Measurements from ENCODE around the gene SETBP1.

SETBP1 gene

DNA sequence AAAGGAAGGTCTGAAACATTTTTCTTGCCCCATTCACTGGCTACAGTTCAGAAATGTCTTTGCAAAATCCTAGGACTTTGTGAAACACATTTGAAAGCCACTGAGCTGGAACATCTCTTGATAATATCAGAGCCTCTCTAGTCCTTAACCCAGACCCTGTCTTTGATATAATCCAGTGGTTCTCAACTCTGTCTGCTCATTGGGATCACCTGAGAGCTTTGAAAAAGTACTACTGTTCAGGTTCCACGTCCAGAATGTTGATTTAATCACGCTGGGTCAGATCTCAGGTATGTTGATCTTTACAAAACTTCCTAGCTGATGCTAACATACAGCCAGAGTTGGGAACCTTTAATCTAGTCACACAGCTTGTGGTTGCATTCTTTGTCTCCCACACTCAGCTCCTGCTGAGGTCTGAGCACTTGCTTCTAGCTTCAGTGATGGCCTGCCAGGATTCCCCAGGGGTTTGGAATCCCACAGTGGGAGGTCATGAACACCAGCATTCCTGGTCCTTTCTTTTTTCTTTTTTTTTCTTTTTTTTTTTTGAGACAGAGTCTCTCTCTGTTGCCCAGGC is 262.7 kb downstream of the SETBP1 start:
- peak; percentile 58 for DNase-seq (ENCODE audit: low read depth, low spot score)
- Histone ChIP-seq H3K4me1 (ENCODE audit: insufficient read depth, insufficient read length) (peaks cover 4% of the 10 kb centered on the region), H3K27me3 (ENCODE audit: insufficient read depth, insufficient read length) (no peaks in the 10 kb centered on the region), H3K9me3 (ENCODE audit: insufficient read depth, low read length) (no peaks in the 10 kb centered on the region), H3K36me3 (ENCODE audit: insufficient read depth, insufficient read length, low read length) (no peaks in the 10 kb centered on the region), H3K9ac (ENCODE audit: insufficient read length, low read depth) (no peak overlapping the region), H3K4me3 (ENCODE audit: insufficient read length, low read depth) (no peak overlapping the region)
- no peak for TF ChIP-seq ZNF274 (IDR thresholded peaks at IDR 0.05; ENCODE audit: low read depth, low read length)

DNA sequence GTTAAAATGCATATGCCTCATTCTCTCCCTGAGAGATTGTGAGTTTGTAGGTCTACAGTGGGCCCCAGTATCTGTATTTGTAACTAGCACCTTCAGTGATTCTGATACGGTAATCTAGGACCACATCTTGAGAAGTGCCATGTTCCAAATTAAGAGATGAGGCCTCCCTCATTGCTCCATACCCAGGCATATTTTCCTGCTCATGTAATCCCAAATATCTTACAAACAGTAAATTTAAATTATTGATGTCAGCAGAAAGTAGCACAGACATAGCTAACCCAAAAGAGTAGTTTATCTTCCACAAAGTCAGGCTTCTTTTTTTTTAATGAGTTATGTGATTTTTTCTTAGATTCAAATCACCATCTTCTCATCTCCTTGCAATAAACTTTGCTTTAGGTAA is 263.8 kb downstream of the SETBP1 start:
- H3K4me1 ChIP-seq (ENCODE audit: insufficient read depth, insufficient read length) = peaks cover 4% of the 10 kb centered on the region
- H3K27me3 ChIP-seq (ENCODE audit: insufficient read depth, insufficient read length) = no peaks in the 10 kb centered on the region
- no peak overlapping the region for H3K9ac ChIP-seq (ENCODE audit: insufficient read length, low read depth)
- no peaks in the 10 kb centered on the region for H3K9me3 ChIP-seq (ENCODE audit: insufficient read depth, low read length)
- no peak overlapping the region for H3K4me3 ChIP-seq (ENCODE audit: insufficient read length, low read depth)
- TF ChIP-seq YY1 (IDR thresholded peaks at IDR 0.05; ENCODE audit: insufficient read depth, insufficient read length) (no peak), SUZ12 (IDR thresholded peaks at IDR 0.05; ENCODE audit: extremely low read depth, insufficient read depth, insufficient read length) (no peak), ZNF274 (IDR thresholded peaks at IDR 0.05; ENCODE audit: low read depth, low read length) (no peak)
- no peaks in the 10 kb centered on the region for H3K36me3 ChIP-seq (ENCODE audit: insufficient read depth, insufficient read length, low read length)
- DNase-seq (ENCODE audit: low read depth, low spot score) = no peak

DNA sequence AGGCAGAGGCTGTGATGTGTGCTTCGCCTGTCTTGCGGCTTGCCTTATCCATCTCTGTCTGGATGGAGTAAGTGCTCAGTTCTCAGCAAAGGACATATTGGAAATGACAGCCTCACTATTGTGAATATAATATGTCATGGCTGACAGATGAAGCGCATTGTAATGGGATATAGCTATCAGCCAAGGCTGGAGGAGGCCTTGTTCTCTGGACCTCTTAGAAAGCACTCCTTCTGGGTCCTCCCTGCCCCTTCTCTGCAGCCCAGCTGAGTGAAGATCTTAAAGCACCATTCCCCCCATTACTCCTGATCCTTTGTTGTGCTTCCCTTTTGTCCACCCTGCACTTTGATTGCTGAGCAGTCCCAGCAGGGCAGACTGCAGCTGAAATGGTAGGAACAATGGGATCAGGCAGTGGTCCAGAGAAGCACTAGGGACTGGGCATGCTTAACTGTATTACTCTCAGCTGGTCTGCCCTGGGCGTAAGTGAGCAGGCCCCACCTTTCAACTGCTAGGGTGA is 265.3 kb downstream of the SETBP1 start:
- H3K9ac ChIP-seq (ENCODE audit: insufficient read length, low read depth) = no peak overlapping the region
- H3K4me3 ChIP-seq (ENCODE audit: insufficient read length, low read depth) = no peak overlapping the region
- H3K4me1 ChIP-seq (ENCODE audit: insufficient read depth, insufficient read length) = peaks cover 6% of the 10 kb centered on the region
- no peaks in the 10 kb centered on the region for H3K9me3 ChIP-seq (ENCODE audit: insufficient read depth, low read length)
- H3K27me3 ChIP-seq (ENCODE audit: insufficient read depth, insufficient read length) = no peaks in the 10 kb centered on the region
- DNase-seq (ENCODE audit: low read depth, low spot score) = peak; percentile 52
- H3K36me3 ChIP-seq (ENCODE audit: insufficient read depth, insufficient read length, low read length) = peaks cover 8% of the 10 kb centered on the region
- no peak for TF ChIP-seq ZNF274 (IDR thresholded peaks at IDR 0.05; ENCODE audit: low read depth, low read length)
- no peak for TF ChIP-seq YY1 (IDR thresholded peaks at IDR 0.05; ENCODE audit: insufficient read depth, insufficient read length)
- TF ChIP-seq SUZ12 (IDR thresholded peaks at IDR 0.05; ENCODE audit: extremely low read depth, insufficient read depth, insufficient read length) = no peak

DNA sequence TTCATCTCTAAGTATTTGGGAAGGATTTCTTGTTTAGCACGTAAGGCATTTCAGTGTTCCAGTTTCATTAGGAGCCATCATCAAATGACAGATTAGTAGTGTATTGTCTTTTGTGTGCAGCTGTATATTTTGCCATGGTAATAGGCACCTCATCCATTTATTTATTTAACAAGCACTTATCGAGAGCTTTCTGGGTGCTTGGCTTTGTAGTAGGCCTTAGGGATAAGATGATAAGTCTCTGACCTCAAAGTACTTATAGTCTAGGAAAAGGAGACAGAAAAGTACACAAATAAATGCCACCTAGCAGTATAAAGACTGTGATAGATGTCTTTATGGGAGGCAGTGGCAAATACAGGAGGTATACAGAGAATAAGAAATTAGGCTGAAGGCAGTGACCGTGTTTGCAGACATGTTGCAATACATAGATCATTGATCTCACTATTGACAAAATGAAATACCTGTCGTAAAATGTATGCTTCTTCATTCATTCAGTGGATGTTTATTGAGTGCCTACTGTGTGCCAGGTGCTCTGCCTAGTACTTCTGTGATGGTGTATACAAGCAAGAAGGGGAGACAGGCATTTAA is 265.9 kb downstream of the SETBP1 start:
- Histone ChIP-seq H3K9ac (ENCODE audit: insufficient read length, low read depth) (no peak overlapping the region), H3K36me3 (ENCODE audit: insufficient read depth, insufficient read length, low read length) (peaks cover 14% of the 10 kb centered on the region), H3K9me3 (ENCODE audit: insufficient read depth, low read length) (no peaks in the 10 kb centered on the region), H3K4me1 (ENCODE audit: insufficient read depth, insufficient read length) (peaks cover 6% of the 10 kb centered on the region), H3K27me3 (ENCODE audit: insufficient read depth, insufficient read length) (no peaks in the 10 kb centered on the region), H3K4me3 (ENCODE audit: insufficient read length, low read depth) (no peak overlapping the region)
- TF ChIP-seq ZNF274 (IDR thresholded peaks at IDR 0.05; ENCODE audit: low read depth, low read length) (no peak), YY1 (IDR thresholded peaks at IDR 0.05; ENCODE audit: insufficient read depth, insufficient read length) (no peak), SUZ12 (IDR thresholded peaks at IDR 0.05; ENCODE audit: extremely low read depth, insufficient read depth, insufficient read length) (no peak)
- no peak for DNase-seq (ENCODE audit: low read depth, low spot score)

DNA sequence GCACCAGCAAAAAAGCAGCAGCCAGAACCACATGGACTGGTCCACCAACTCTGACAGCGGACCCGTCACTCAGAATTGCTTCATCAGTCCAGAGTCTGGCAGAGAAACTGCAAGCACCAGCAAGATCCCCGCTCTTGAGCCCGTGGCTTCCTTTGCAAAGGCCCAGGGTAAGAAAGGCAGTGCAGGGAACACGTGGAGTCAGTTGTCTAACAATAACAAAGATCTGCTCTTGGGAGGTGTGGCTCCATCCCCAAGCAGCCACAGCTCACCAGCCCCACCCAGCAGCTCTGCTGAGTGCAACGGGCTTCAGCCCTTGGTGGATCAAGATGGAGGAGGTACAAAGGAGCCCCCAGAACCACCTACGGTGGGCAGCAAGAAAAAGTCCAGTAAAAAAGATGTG is 269.3 kb downstream of the SETBP1 start:
- no peak for DNase-seq (ENCODE audit: low read depth, low spot score)
- Histone ChIP-seq H3K9ac (ENCODE audit: insufficient read length, low read depth) (no peak overlapping the region), H3K4me3 (ENCODE audit: insufficient read length, low read depth) (no peak overlapping the region), H3K4me1 (ENCODE audit: insufficient read depth, insufficient read length) (peaks cover 6% of the 10 kb centered on the region), H3K36me3 (ENCODE audit: insufficient read depth, insufficient read length, low read length) (peaks cover 38% of the 10 kb centered on the region), H3K9me3 (ENCODE audit: insufficient read depth, low read length) (no peaks in the 10 kb centered on the region), H3K27me3 (ENCODE audit: insufficient read depth, insufficient read length) (no peaks in the 10 kb centered on the region)
- TF ChIP-seq YY1 (IDR thresholded peaks at IDR 0.05; ENCODE audit: insufficient read depth, insufficient read length) = no peak
- TF ChIP-seq SUZ12 (IDR thresholded peaks at IDR 0.05; ENCODE audit: extremely low read depth, insufficient read depth, insufficient read length) = no peak
- no peak for TF ChIP-seq ZNF274 (IDR thresholded peaks at IDR 0.05; ENCODE audit: low read depth, low read length)

DNA sequence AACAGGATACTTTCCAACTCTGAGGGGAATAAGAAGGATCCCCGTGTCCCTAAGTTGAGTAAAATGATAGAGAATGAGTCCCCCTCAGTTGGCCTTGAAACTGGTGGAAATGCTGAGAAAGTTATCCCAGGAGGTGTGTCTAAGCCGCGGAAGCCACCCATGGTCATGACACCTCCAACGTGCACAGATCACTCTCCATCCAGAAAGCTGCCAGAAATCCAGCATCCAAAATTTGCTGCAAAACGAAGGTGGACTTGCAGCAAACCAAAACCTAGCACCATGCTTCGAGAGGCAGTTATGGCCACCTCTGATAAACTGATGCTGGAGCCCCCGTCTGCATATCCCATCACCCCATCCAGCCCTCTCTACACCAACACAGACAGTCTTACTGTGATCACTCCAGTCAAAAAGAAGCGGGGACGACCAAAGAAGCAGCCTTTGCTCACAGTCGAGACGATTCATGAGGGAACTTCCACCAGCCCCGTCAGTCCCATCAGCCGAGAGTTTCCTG is 270.1 kb downstream of the SETBP1 start:
- Histone ChIP-seq H3K9me3 (ENCODE audit: insufficient read depth, low read length) (no peaks in the 10 kb centered on the region), H3K27me3 (ENCODE audit: insufficient read depth, insufficient read length) (no peaks in the 10 kb centered on the region), H3K36me3 (ENCODE audit: insufficient read depth, insufficient read length, low read length) (peaks cover 42% of the 10 kb centered on the region), H3K4me1 (ENCODE audit: insufficient read depth, insufficient read length) (peaks cover 4% of the 10 kb centered on the region), H3K4me3 (ENCODE audit: insufficient read length, low read depth) (no peak overlapping the region), H3K9ac (ENCODE audit: insufficient read length, low read depth) (no peak overlapping the region)
- TF ChIP-seq SUZ12 (IDR thresholded peaks at IDR 0.05; ENCODE audit: extremely low read depth, insufficient read depth, insufficient read length) (no peak), YY1 (IDR thresholded peaks at IDR 0.05; ENCODE audit: insufficient read depth, insufficient read length) (no peak), ZNF274 (IDR thresholded peaks at IDR 0.05; ENCODE audit: low read depth, low read length) (no peak)
- DNase-seq (ENCODE audit: low read depth, low spot score) = no peak

DNA sequence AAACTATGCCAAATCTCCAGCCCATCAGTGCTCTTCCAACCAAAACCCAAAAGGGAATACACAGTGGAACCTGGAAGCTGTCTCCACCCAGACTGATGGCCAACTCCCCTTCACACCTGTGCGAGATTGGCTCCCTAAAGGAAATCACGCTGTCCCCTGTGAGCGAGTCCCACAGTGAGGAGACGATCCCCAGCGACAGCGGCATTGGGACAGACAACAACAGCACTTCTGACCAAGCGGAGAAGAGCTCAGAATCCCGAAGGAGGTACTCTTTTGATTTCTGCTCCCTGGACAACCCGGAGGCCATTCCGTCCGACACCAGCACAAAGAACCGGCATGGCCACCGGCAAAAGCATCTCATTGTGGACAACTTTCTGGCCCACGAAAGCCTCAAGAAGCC is 271.1 kb downstream of the SETBP1 start:
- no peak for DNase-seq (ENCODE audit: low read depth, low spot score)
- no peaks in the 10 kb centered on the region for H3K9me3 ChIP-seq (ENCODE audit: insufficient read depth, low read length)
- peaks cover 42% of the 10 kb centered on the region for H3K36me3 ChIP-seq (ENCODE audit: insufficient read depth, insufficient read length, low read length)
- TF ChIP-seq YY1 (IDR thresholded peaks at IDR 0.05; ENCODE audit: insufficient read depth, insufficient read length) (no peak), ZNF274 (IDR thresholded peaks at IDR 0.05; ENCODE audit: low read depth, low read length) (no peak), SUZ12 (IDR thresholded peaks at IDR 0.05; ENCODE audit: extremely low read depth, insufficient read depth, insufficient read length) (no peak)
- no peak overlapping the region for H3K4me3 ChIP-seq (ENCODE audit: insufficient read length, low read depth)
- peaks cover 2% of the 10 kb centered on the region for H3K4me1 ChIP-seq (ENCODE audit: insufficient read depth, insufficient read length)
- no peak overlapping the region for H3K9ac ChIP-seq (ENCODE audit: insufficient read length, low read depth)
- H3K27me3 ChIP-seq (ENCODE audit: insufficient read depth, insufficient read length) = no peaks in the 10 kb centered on the region
